ENCODE measurements around the gene NAGPA. TPM values are rescaled to one million over a fixed set of nuclear protein-coding genes. Genes with fewer than 3 reads are reported as not detected.
A peak's percentile ranks its signal among the peaks of the same experiment; 100 is the strongest.

The NAGPA gene
- total and polyA plus RNA-seq, 2 of the 8 experiments (the other 6 are each of a cell fraction or from before 2014, with no cell fraction given): 10.1 to 13.2 TPM

DNA sequence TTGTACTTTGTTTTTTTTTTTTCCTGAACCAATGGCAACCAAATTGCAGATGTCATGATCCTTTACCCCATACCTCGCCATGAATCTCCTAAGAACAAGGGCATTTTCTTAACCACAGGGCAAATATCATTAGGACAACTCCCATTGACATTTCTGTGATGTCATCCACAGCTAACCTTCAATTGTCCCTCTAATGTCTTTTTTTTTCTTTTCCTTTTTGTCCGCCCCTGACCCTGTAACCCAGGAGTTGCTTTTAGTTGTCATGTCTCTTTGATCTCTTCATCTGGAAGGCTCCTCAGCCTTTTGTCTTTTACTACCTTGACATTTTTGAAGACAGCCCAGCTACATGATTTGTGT is 410 bp upstream of the NAGPA start:
- Histone ChIP-seq H3K56ac (replicated peaks; ENCODE audit: insufficient read length, low read depth, low read length) (no peak overlapping the region), H3K4me2 (ENCODE audit: insufficient read depth in 1 of 2, low read depth in 2 of 2, low read length in 2 of 2) (peak overlapping the region; percentile 69 to 84), H3K9me3 (ENCODE audit: insufficient read depth in 2 of 2, low read depth in 1 of 2, low read length in 1 of 2) (no peaks in the 10 kb centered on the region), H3K4ac (replicated peaks; ENCODE audit: insufficient read length, low read depth, low read length) (no peak overlapping the region), H3K18ac (ENCODE audit: extremely low read depth, low read length) (no peak overlapping the region), H4K20me1 (replicated peaks in 1 of 2; ENCODE audit: control insufficient read depth in 1 of 2, insufficient read depth in 2 of 2, low read length in 2 of 2) (no peaks in the 10 kb centered on the region), H2AK5ac (ENCODE audit: low read depth, low read length) (no peak overlapping the region), H2AFZ (ENCODE audit: low read length) (peak overlapping the region; percentile 54; the same call in 1 of the 2 replicates), H3K23ac (ENCODE audit: insufficient read length) (no peak overlapping the region), H2BK12ac (ENCODE audit: low read depth, low read length) (no peak overlapping the region), H4K8ac (ENCODE audit: extremely low read depth, insufficient read depth, low read length) (no peak overlapping the region), H3K27me3 (replicated peaks in 1 of 4; ENCODE audit: control insufficient read depth in 3 of 4, extremely low read depth in 1 of 4, insufficient read depth in 3 of 4, low read length in 3 of 4) (peaks cover 0 to 6% (median 5%) of the 10 kb centered on the region in 4 experiments; a peak in 3 of 7 replicates), H3K4me3 (ENCODE audit: extremely low read depth in 1 of 4, insufficient read depth in 2 of 4, low read depth in 3 of 4, low read length in 4 of 4) (peak overlapping the region; percentile 67 to 84 (median 80)), H3K79me2 (ENCODE audit: control insufficient read depth in 1 of 2, insufficient read depth in 2 of 2, low read length in 2 of 2) (no peaks in the 10 kb centered on the region), H3K23me2 (ENCODE audit: low read depth, low read length) (peaks cover 12% of the 10 kb centered on the region), H4K91ac (replicated peaks; ENCODE audit: insufficient read length, low read length) (no peak overlapping the region), H3K9ac (replicated peaks in 1 of 4; ENCODE audit: extremely low read depth in 1 of 4, low read depth in 3 of 4, low read length in 3 of 4) (peak overlapping the region in 3 of 4 experiments; percentile 22 to 68 (median 65); a peak in 2 of 7 replicates), H3K36me3 (ENCODE audit: control insufficient read depth in 2 of 4, insufficient read depth in 4 of 4, low read length in 3 of 4) (no peaks in the 10 kb centered on the region), H2BK20ac (ENCODE audit: low read length) (no peak overlapping the region), H4K5ac (ENCODE audit: insufficient read length, low read depth, low read length) (no peak overlapping the region), H2BK5ac (ENCODE audit: low read depth, low read length) (no peak overlapping the region), H2BK15ac (ENCODE audit: low read length) (no peak overlapping the region), H3K4me1 (replicated peaks in 1 of 4; ENCODE audit: control insufficient read depth in 3 of 4, insufficient read depth in 4 of 4, low read length in 3 of 4) (peaks cover 2 to 11% (median 8%) of the 10 kb centered on the region in 4 experiments), H2BK120ac (replicated peaks; ENCODE audit: low read depth, low read length) (no peak overlapping the region), H3K14ac (ENCODE audit: insufficient read length) (no peak overlapping the region), H3K27ac (ENCODE audit: low read depth, low read length) (no peak overlapping the region), H3K79me1 (ENCODE audit: low read depth, low read length) (no peaks in the 10 kb centered on the region)
- FAIRE-seq (no peak), DNase-seq (ENCODE audit: low read depth in 1 of 2, low spot score in 2 of 2) (no peak)
- POLR2A ChIA-PET (ENCODE audit: partially characterized antibody): interaction anchor here (0.8 to 2.0 kb wide), 6 partner anchors 9 to 66 kb away, joined by 3 to 7 read pairs (median 3); no protein-coding TSS in a partner anchor
- CTCF ChIA-PET (ENCODE audit: partially characterized antibody): interaction anchor here (0.6 to 1.3 kb wide), 4 partner anchors 8 to 98 kb away, joined by 3 to 8 read pairs (median 4); no protein-coding TSS in a partner anchor
- WGBS, 2 experiments (ENCODE audit: extremely low coverage in 1 of 2, insufficient coverage in 1 of 2, insufficient read length in 1 of 2, insufficient replicate concordance in 2 of 2, low coverage in 1 of 2, low lambda C conversion rate in 2 of 2, missing lambda C conversion rate in 1 of 2): 44% methylated on average over 2 of the region's 2 CpGs; no CpG with 5 or more reads in 1 of the 2 experiments
- TF ChIP-seq ASH2L (IDR thresholded peaks at IDR 0.05; ENCODE audit: low read length) (no peak), HDAC6 (IDR thresholded peaks at IDR 0.05; ENCODE audit: low read depth, low read length) (no peak), MAFK (IDR thresholded peaks at IDR 0.05; ENCODE audit: low read depth, low read length) (no peak), POLR2A (IDR thresholded peaks at IDR 0.05; ENCODE audit: control extremely low read depth in 1 of 2, low read depth in 2 of 2, low read length in 2 of 2) (no peak; a peak in 1 of 3 replicates), CHD1 (IDR thresholded peaks at IDR 0.05; ENCODE audit: low read depth, low read length) (no peak), JUND (IDR thresholded peaks at IDR 0.05; ENCODE audit: low read length) (no peak), BRCA1 (IDR thresholded peaks at IDR 0.05; ENCODE audit: low read depth, low read length) (no peak), BCL11A (IDR thresholded peaks at IDR 0.05; ENCODE audit: low read depth in 2 of 2, low read length in 2 of 2) (no peak), RFX5 (IDR thresholded peaks at IDR 0.05; ENCODE audit: borderline replicate concordance, low read depth, low read length) (no peak), YY1 (IDR thresholded peaks at IDR 0.05; ENCODE audit: low read depth, low read length) (no peak), CHD2 (IDR thresholded peaks at IDR 0.05; ENCODE audit: low read length) (no peak), CBX5 (IDR thresholded peaks at IDR 0.05; ENCODE audit: low read depth, low read length) (no peak), RAD21 (IDR thresholded peaks at IDR 0.05 in 1 of 2, conservative IDR thresholded peaks at IDR 0.05 in 1 of 2; ENCODE audit: low read depth in 2 of 2, low read length in 2 of 2) (no peak), RBBP5 (IDR thresholded peaks at IDR 0.05; ENCODE audit: borderline replicate concordance, low read depth, low read length) (no peak)
- TF ChIP-seq, protein P1, sequence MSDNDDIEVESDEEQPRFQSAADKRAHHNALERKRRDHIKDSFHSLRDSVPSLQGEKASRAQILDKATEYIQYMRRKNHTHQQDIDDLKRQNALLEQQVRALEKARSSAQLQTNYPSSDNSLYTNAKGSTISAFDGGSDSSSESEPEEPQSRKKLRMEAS (IDR thresholded peaks at IDR 0.05): no peak

All from H1 (cell line).